ENCODE data around the gene ZBTB49. TPM values are rescaled to one million over a fixed set of nuclear protein-coding genes. Genes with fewer than 3 reads are reported as not detected.

ZBTB49 gene
- total RNA-seq, 1 experiment from 2014 or later: 4.2 TPM

GRCh38 chr4:4320951-4321714 is 31.1 kb downstream of the ZBTB49 start:
- Histone ChIP-seq H3K36me3 (ENCODE audit: control insufficient read depth, insufficient read depth, low read length) (no peaks in the 10 kb centered on the region), H3K27me3 (ENCODE audit: control insufficient read depth, insufficient read depth, low read length) (no peaks in the 10 kb centered on the region), H3K27ac (ENCODE audit: low read length) (no peak overlapping the region), H3K9me3 (ENCODE audit: control insufficient read depth, insufficient read depth, low read depth, low read length) (no peaks in the 10 kb centered on the region), H3K4me3 (ENCODE audit: low read depth in 2 of 2, low read length in 2 of 2) (no peak overlapping the region), H3K4me1 (ENCODE audit: control insufficient read depth, insufficient read depth, low read length) (no peaks in the 10 kb centered on the region)
- DNase-seq (ENCODE audit: low read depth, low spot score) (no peak), ATAC-seq (no peak)
- BruUV-seq (replicated peaks): no TSS peak
- intact Hi-C loops (cut with micrococcal nuclease; ENCODE audit: unreplicated experiment) (no loop called here), in situ Hi-C loops (cut with HindIII; ENCODE audit: low pct_unique_long_range_greater_than_20kb, low sequenced_read_pairs) (no loop called here)
- POLR2A ChIA-PET: no interaction called here
- CTCF ChIA-PET: no interaction called here
- TF ChIP-seq TCF7L2 (IDR thresholded peaks at IDR 0.05; ENCODE audit: low read depth, low read length): no peak
- no peak for TF ChIP-seq POLR2AphosphoS5 (IDR thresholded peaks at IDR 0.05; ENCODE audit: low read depth, low read length)
- no peak for TF ChIP-seq REST (IDR thresholded peaks at IDR 0.05; ENCODE audit: insufficient read depth in 1 of 2, low read depth in 2 of 2, low read length in 1 of 2)

GRCh38 chr4:4321951-4322688 is 32.1 kb downstream of the ZBTB49 start:
- POLR2A ChIA-PET: interaction anchor here (0.6 kb wide), 1 partner anchor 11 kb away, joined by 8 read pairs; no protein-coding TSS in a partner anchor
- in situ Hi-C loops (cut with HindIII; ENCODE audit: low pct_unique_long_range_greater_than_20kb, low sequenced_read_pairs) (no loop called here), intact Hi-C loops (cut with micrococcal nuclease; ENCODE audit: unreplicated experiment) (no loop called here)
- Histone ChIP-seq H3K27ac (ENCODE audit: low read length) (no peak overlapping the region), H3K27me3 (ENCODE audit: control insufficient read depth, insufficient read depth, low read length) (no peaks in the 10 kb centered on the region), H3K4me3 (ENCODE audit: low read depth in 2 of 2, low read length in 2 of 2) (no peak overlapping the region), H3K9me3 (ENCODE audit: control insufficient read depth, insufficient read depth, low read depth, low read length) (no peaks in the 10 kb centered on the region), H3K36me3 (ENCODE audit: control insufficient read depth, insufficient read depth, low read length) (no peaks in the 10 kb centered on the region), H3K4me1 (ENCODE audit: control insufficient read depth, insufficient read depth, low read length) (no peaks in the 10 kb centered on the region)
- CTCF ChIA-PET: no interaction called here
- DNase-seq (ENCODE audit: low read depth, low spot score) (no peak), ATAC-seq (no peak)
- BruUV-seq (replicated peaks): no TSS peak
- TF ChIP-seq CTCF (IDR thresholded peaks at IDR 0.05) (no peak), REST (IDR thresholded peaks at IDR 0.05; ENCODE audit: insufficient read depth in 1 of 2, low read depth in 2 of 2, low read length in 1 of 2) (no peak), SIN3A (IDR thresholded peaks at IDR 0.05; ENCODE audit: borderline replicate concordance, insufficient read depth, low read depth, low read length) (no peak), TCF7L2 (IDR thresholded peaks at IDR 0.05; ENCODE audit: low read depth, low read length) (no peak), POLR2AphosphoS5 (IDR thresholded peaks at IDR 0.05; ENCODE audit: low read depth, low read length) (no peak)
